ENCODE data around the gene GET3.

DNA sequence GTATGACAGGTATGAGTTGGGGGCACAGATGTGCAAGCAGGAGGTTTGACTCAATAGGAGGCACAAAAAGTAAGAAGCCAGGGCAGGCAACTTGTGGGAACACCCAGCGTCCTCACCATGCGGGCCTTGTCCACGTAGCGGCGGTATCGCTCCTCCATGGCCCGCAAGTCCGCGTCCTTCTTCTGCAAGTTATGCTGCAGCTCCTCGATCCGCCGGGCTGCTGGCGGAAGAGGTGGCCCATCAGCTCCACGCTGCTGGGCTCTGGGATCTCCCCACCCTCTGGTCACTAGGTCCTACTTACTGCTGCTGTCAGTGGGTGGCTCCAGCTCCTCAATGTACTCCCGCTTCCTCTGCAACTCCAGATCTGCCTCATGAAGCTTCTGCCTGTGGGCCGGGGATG is 27.4 kb downstream of the GET3 start:
- TF ChIP-seq, protein P1, sequence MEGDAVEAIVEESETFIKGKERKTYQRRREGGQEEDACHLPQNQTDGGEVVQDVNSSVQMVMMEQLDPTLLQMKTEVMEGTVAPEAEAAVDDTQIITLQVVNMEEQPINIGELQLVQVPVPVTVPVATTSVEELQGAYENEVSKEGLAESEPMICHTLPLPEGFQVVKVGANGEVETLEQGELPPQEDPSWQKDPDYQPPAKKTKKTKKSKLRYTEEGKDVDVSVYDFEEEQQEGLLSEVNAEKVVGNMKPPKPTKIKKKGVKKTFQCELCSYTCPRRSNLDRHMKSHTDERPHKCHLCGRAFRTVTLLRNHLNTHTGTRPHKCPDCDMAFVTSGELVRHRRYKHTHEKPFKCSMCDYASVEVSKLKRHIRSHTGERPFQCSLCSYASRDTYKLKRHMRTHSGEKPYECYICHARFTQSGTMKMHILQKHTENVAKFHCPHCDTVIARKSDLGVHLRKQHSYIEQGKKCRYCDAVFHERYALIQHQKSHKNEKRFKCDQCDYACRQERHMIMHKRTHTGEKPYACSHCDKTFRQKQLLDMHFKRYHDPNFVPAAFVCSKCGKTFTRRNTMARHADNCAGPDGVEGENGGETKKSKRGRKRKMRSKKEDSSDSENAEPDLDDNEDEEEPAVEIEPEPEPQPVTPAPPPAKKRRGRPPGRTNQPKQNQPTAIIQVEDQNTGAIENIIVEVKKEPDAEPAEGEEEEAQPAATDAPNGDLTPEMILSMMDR (IDR thresholded peaks at IDR 0.05; ENCODE audit: insufficient read depth, low read length, poor library complexity, severe bottlenecking), result no peak
- no peak for TF ChIP-seq EZH2phosphoT487 (conservative IDR thresholded peaks at IDR 0.05; ENCODE audit: low read length)

Measured in SU-DHL-6 (cell line).